ENCODE measurements around the gene NOP9. TPM values are rescaled to one million over a fixed set of nuclear protein-coding genes. Genes with fewer than 3 reads are reported as not detected.
A peak's percentile ranks its signal among the peaks of the same experiment; 100 is the strongest.

The NOP9 gene
- polyA plus RNA-seq, 1 experiment: 16.3 TPM

- DNase-seq (ENCODE audit: low read depth): no peak
- ChIA-PET CTCF (interaction anchor here (0.7 to 2.1 kb wide), 4 partner anchors 8 to 116 kb away, joined by 3 to 6 read pairs (median 6); partner anchors contain the start of gene CIDEB), POLR2A (no interaction called here)
- Histone ChIP-seq H3K36me3 (ENCODE audit: control insufficient read depth, insufficient read depth, low read length) (no peaks in the 10 kb centered on the region), H3K27me3 (ENCODE audit: control insufficient read depth, insufficient read depth, low read length) (no peaks in the 10 kb centered on the region; the same call in 1 of the 2 replicates), H3K4me3 (ENCODE audit: low read depth, low read length) (no peak overlapping the region)
- TF ChIP-seq CTCF (IDR thresholded peaks at IDR 0.05; ENCODE audit: insufficient read depth, low read depth, low read length): peak; percentile 12; the same call in 1 of the 2 replicates
Measured at GRCh38 chr14:24315807-24316596, 16.4 kb downstream of the NOP9 start.

DNA sequence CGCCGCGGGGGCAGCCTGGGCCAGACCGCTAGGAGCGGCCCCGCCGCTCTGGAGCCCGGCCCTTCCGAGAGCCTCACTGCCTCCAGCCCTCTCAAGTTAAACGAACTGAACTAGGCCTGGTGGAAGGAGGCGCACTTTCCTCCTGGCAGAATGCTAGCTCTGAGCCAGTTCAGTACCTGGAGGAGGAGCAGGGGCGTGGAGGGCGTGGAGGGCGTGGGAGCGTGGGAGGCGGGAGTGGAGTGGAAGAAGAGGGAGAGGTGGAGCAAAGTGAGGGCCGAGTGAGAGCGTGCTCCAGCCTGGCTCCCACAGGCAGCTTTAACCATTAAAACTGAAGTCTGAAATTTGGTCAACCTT, 16.9 kb downstream of the NOP9 start:
- no peak for DNase-seq (ENCODE audit: low read depth)
- Histone ChIP-seq H3K36me3 (ENCODE audit: control insufficient read depth, insufficient read depth, low read length) (no peaks in the 10 kb centered on the region), H3K27me3 (ENCODE audit: control insufficient read depth, insufficient read depth, low read length) (no peaks in the 10 kb centered on the region; the same call in 1 of the 2 replicates), H3K4me3 (ENCODE audit: low read depth, low read length) (no peak overlapping the region)
- ChIA-PET CTCF (interaction anchor here (0.7 to 2.1 kb wide), 4 partner anchors 9 to 115 kb away, joined by 3 to 6 read pairs (median 6); partner anchors contain the start of gene CIDEB), POLR2A (no interaction called here)
- no peak for TF ChIP-seq CTCF (IDR thresholded peaks at IDR 0.05; ENCODE audit: insufficient read depth, low read depth, low read length)

DNA sequence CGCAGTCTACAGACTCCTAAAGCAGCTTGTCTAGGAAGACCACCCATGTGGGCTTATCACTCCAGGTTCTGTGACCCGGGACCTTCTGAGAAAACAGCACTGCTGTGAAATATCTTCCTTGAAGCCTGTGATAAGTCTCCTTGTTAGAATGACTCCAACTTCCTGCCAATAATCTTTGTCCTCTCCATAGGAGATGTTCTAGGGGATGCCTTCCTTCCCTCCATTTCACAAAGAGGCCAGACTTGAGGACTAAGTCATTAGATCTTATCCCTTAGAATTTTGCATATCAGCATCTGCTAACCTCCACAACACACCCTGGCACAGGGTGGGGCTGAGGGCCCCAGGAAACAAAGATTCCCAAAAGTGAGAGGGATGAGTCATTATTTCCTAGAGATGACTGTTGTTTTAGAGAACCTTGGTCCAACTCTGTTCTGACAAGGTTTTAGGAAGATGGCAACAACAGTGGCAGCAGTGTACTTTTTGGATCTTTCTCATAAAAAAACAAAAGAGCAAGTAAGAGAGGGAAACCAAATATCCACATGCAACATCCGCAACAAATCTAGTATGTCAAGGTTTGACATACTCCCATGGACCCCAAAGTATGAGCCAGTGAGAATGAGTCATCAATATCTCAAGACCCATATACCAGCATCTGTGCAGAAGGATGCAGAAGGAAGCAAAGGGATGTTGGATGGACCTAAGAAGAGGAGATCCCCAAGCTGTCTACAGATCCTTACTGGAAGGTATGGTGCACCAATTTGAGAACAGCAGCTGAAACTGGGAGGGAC, 17.7 kb downstream of the NOP9 start:
- ChIA-PET POLR2A (no interaction called here), CTCF (interaction anchor here (0.7 to 2.4 kb wide), 10 partner anchors 9 to 120 kb away, joined by 3 to 16 read pairs (median 6); partner anchors contain the start of genes CIDEB and TINF2)
- no peak for DNase-seq (ENCODE audit: low read depth)
- H3K27me3 ChIP-seq (ENCODE audit: control insufficient read depth, insufficient read depth, low read length): no peaks in the 10 kb centered on the region; the same call in 1 of the 2 replicates
- TF ChIP-seq CTCF (IDR thresholded peaks at IDR 0.05; ENCODE audit: insufficient read depth, low read depth, low read length): no peak
- H3K36me3 ChIP-seq (ENCODE audit: control insufficient read depth, insufficient read depth, low read length): no peaks in the 10 kb centered on the region
- H3K4me3 ChIP-seq (ENCODE audit: low read depth, low read length): no peak overlapping the region

GRCh38 chr14:24321212-24321975, 21.7 kb downstream of the NOP9 start:
- peaks cover 4% of the 10 kb centered on the region; the same call in 1 of the 2 replicates for H3K27me3 ChIP-seq (ENCODE audit: control insufficient read depth, insufficient read depth, low read length)
- CTCF ChIA-PET: interaction anchor here (0.7 to 5.6 kb wide), 6 partner anchors 11 to 114 kb away, joined by 3 to 44 read pairs (median 24); partner anchors contain the start of genes CIDEB, KHNYN, LTB4R and LTB4R2
- H3K4me3 ChIP-seq (ENCODE audit: low read depth, low read length): no peak overlapping the region
- H3K36me3 ChIP-seq (ENCODE audit: control insufficient read depth, insufficient read depth, low read length): no peaks in the 10 kb centered on the region
- POLR2A ChIA-PET: no interaction called here
- DNase-seq (ENCODE audit: low read depth): no peak
- TF ChIP-seq CTCF (IDR thresholded peaks at IDR 0.05; ENCODE audit: insufficient read depth, low read depth, low read length): no peak

All from BJ (cell line).